RWPE2 (cell line): Measurements from ENCODE around the gene VANGL2.

Experiments used
- ATAC-seq: fragments of 200-7000 bp; cut with Tn5 transposase; 3 replicates; pipeline ENCODE4 v1.9.1; 2021; ENCODE audit warnings: low read depth
- DNase-seq: peaks from one replicate; pipeline ENCODE4 v3.0.0-alpha.2; 2020; ENCODE audit warnings: low spot score
- H3K27ac ChIP-seq: fragments of 450-650 bp; 2 replicates; pipeline ENCODE4 v1.5.1; 2017; ENCODE audit warnings: mild to moderate bottlenecking; ENCODE audit not compliant: poor library complexity, severe bottlenecking
- H3K27me3 ChIP-seq: fragments of 250-450 bp; sonication (Bioruptor Pico); 2 replicates; pipeline ENCODE4 v1.5.1; 2021; ENCODE audit warnings: mild to moderate bottlenecking, moderate library complexity; ENCODE audit not compliant: insufficient read depth, poor library complexity, severe bottlenecking
- H3K36me3 ChIP-seq: fragments of 250-450 bp; sonication (Bioruptor Pico); 2 replicates; pipeline ENCODE4 v1.5.1; 2020; ENCODE audit warnings: low read depth, mild to moderate bottlenecking, moderate library complexity
- H3K4me1 ChIP-seq: fragments of 250-450 bp; sonication (Bioruptor Pico); 2 replicates; pipeline ENCODE4 v1.5.1; 2021; ENCODE audit warnings: mild to moderate bottlenecking, moderate library complexity; ENCODE audit not compliant: insufficient read depth, poor library complexity, severe bottlenecking
- H3K4me3 ChIP-seq: fragments of 250-450 bp; sonication (Bioruptor Pico); 2 replicates; pipeline ENCODE4 v1.5.1; 2021; ENCODE audit warnings: mild to moderate bottlenecking, moderate library complexity; ENCODE audit not compliant: severe bottlenecking
- H3K9me3 ChIP-seq: fragments of 250-450 bp; sonication (Bioruptor Pico); 2 replicates; pipeline ENCODE4 v1.5.1; 2021; ENCODE audit warnings: mild to moderate bottlenecking, moderate library complexity; ENCODE audit not compliant: severe bottlenecking
- TF ChIP-seq, protein P1 (sequence below): fragments of 450-650 bp; IDR thresholded peaks from one replicate; pipeline ENCODE4 v1.5.1; 2017; ENCODE audit warnings: mild to moderate bottlenecking, moderate library complexity; ENCODE audit not compliant: poor library complexity, severe bottlenecking

VANGL2 gene

DNA sequence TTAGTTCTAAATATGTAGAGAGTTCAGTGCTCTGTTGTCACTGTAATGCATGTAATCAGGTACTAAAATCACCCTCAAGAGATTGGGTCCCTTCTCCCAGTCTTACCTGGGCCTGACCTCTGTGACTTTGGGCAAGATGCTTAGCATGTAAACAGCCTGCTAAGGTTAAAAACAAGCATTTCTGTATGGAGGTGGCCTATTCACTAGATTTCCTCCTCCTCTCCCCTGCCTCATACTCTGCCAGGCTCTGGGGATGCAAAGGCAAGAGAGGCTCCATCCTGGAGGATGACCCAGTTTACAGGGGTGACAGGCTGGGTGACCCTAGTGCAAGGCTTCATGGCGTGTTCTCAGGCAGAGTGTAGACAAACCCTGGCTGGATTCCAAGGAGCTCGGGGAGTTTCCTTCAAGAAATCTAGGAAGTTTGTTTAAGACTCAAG, 28.8 kb downstream of the VANGL2 start:
- TF ChIP-seq, protein P1, sequence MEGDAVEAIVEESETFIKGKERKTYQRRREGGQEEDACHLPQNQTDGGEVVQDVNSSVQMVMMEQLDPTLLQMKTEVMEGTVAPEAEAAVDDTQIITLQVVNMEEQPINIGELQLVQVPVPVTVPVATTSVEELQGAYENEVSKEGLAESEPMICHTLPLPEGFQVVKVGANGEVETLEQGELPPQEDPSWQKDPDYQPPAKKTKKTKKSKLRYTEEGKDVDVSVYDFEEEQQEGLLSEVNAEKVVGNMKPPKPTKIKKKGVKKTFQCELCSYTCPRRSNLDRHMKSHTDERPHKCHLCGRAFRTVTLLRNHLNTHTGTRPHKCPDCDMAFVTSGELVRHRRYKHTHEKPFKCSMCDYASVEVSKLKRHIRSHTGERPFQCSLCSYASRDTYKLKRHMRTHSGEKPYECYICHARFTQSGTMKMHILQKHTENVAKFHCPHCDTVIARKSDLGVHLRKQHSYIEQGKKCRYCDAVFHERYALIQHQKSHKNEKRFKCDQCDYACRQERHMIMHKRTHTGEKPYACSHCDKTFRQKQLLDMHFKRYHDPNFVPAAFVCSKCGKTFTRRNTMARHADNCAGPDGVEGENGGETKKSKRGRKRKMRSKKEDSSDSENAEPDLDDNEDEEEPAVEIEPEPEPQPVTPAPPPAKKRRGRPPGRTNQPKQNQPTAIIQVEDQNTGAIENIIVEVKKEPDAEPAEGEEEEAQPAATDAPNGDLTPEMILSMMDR: no peak
- ATAC-seq: no peak
- H3K4me3 ChIP-seq: no peak overlapping the region
- DNase-seq: no peak
- peaks cover 4% of the 10 kb centered on the region for H3K4me1 ChIP-seq
- H3K27me3 ChIP-seq: no peaks in the 10 kb centered on the region
- no peaks in the 10 kb centered on the region for H3K9me3 ChIP-seq
- H3K27ac ChIP-seq: no peak overlapping the region
- H3K36me3 ChIP-seq: peaks cover 10% of the 10 kb centered on the region; the same call in 1 of the 2 replicates

DNA sequence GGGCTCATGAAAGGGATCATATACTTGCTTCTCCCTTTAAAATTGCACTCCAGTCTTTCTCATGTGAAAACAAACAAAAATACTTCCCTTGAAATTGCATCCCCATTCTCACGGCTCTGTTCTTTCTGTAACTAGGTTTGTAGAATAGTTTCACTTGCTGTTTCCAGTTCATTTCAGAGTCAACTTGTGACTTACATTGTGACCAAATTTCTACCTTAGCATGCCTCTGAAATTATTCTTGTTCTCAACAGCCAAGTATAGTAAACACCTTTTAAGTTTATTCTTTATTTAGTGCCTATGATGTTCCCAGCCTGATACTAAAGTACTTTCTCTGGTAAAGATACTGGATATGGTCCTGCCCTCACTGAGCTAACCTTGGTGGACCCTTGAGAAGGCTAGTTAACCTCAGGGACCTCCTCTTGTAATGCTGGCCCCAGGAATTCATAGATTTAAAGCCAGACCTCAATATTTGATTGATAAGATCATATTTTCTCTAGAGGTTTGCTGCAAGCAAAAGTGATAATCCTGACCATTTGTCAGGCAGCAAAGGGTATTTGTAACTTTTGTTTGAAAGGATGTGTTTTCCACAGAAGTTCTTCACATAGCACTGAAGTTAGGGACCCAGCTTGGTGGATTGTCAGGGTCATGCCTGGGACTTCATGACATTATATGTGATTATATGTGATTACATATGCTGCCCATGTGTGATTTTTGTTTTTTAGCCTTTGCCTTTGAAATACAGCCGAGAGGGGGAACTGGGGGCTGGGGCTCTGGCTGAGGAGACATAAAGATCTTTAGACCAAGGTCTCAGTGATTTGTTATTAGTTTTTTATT, 29.6 kb downstream of the VANGL2 start:
- peaks cover 4% of the 10 kb centered on the region for H3K4me1 ChIP-seq
- no peak overlapping the region for H3K4me3 ChIP-seq
- ATAC-seq (no peak), DNase-seq (no peak)
- TF ChIP-seq, protein P1: no peak
- no peaks in the 10 kb centered on the region for H3K9me3 ChIP-seq
- no peak overlapping the region for H3K27ac ChIP-seq
- peaks cover 7% of the 10 kb centered on the region; the same call in 1 of the 2 replicates for H3K36me3 ChIP-seq
- no peaks in the 10 kb centered on the region for H3K27me3 ChIP-seq

DNA sequence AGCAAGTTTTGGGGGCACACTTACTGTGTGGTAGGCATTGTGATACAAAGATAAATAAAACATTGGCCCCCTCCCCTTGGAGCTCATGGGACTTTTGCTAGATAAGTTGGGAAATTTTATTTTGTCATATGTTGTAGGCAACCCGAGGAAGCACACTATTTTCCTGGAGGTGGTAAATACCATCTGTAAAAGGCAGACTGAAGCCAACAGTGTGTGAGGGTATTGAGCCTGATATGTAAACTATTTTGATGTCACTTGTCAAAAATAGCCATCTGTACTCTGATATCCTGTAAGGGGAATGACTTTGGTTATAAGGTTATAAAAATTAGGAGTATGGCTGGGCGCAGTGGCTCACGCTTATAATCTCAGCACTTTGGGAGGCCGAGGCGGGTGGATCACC, 30.6 kb downstream of the VANGL2 start:
- ATAC-seq (no peak), DNase-seq (no peak)
- H3K36me3 ChIP-seq: peaks cover 7% of the 10 kb centered on the region; the same call in 1 of the 2 replicates
- peaks cover 4% of the 10 kb centered on the region for H3K4me1 ChIP-seq
- H3K4me3 ChIP-seq: no peak overlapping the region
- no peaks in the 10 kb centered on the region for H3K27me3 ChIP-seq
- H3K27ac ChIP-seq: no peak overlapping the region
- H3K9me3 ChIP-seq: no peaks in the 10 kb centered on the region
- TF ChIP-seq, protein P1: no peak

DNA sequence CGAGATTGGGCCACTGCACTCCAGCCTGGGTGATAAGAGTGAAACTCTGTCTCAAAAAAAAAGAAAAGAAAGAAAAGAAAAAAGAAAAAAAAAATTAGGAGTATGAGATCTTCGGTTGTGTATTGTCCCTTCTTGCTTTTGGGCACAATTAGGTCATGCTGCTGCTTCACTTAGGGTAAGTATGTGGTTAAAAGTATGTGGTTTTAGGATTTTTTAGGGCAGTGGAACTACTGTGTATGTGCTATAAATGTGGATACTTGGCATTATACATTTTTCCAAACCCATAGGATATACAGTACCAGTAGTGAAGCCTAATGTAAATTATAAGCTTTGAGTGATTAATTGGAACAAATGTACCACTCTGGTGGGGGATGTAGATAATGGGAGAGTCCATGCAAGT, 31.2 kb downstream of the VANGL2 start:
- no peak for DNase-seq
- no peaks in the 10 kb centered on the region for H3K9me3 ChIP-seq
- no peak overlapping the region for H3K4me3 ChIP-seq
- no peak overlapping the region for H3K27ac ChIP-seq
- H3K27me3 ChIP-seq: no peaks in the 10 kb centered on the region
- ATAC-seq: no peak
- peaks cover 4% of the 10 kb centered on the region for H3K4me1 ChIP-seq
- peaks cover 7% of the 10 kb centered on the region; the same call in 1 of the 2 replicates for H3K36me3 ChIP-seq
- TF ChIP-seq, protein P1: no peak

DNA sequence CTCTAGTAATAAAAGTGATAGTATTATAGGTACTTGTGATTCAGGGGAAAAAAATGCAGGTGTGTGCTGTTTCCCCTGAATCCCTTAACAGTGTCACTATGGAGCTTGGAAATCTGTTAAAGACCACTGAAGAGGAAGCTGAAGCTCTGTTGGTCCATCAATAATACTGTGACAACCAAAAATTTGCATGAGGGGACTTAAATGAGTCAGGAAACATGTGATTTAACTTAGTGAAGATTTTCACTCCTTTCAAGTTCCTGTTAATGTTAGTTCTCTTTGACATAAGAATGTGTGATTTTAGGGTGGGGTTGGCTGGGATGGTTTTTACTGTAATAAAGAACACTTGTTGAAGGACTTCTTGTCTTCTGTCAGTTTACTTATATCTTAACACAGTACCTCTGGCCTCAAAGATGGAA, 32.0 kb downstream of the VANGL2 start:
- no peak overlapping the region for H3K4me3 ChIP-seq
- TF ChIP-seq, protein P1: no peak
- DNase-seq (no peak), ATAC-seq (no peak)
- peaks cover 7% of the 10 kb centered on the region; the same call in 1 of the 2 replicates for H3K36me3 ChIP-seq
- peaks cover 4% of the 10 kb centered on the region for H3K4me1 ChIP-seq
- H3K27ac ChIP-seq: no peak overlapping the region
- H3K27me3 ChIP-seq: no peaks in the 10 kb centered on the region
- no peaks in the 10 kb centered on the region for H3K9me3 ChIP-seq
